Measurements from ENCODE around the gene MGME1.

Gene MGME1

GRCh38 chr20:17990278-17990972, 21.6 kb downstream of the MGME1 start:
- DNase-seq (ENCODE audit: low spot score) = no peak
- no peak for TF ChIP-seq CTCF (IDR thresholded peaks at IDR 0.05; ENCODE audit: extremely low read depth, missing control alignments)

- TF ChIP-seq CTCF (IDR thresholded peaks at IDR 0.05; ENCODE audit: extremely low read depth, missing control alignments) = no peak
Measured at GRCh38 chr20:17992224-17992637, 23.4 kb downstream of the MGME1 start.

GRCh38 chr20:17992847-17993513, 24.2 kb downstream of the MGME1 start:
- no peak for DNase-seq (ENCODE audit: low spot score)
- TF ChIP-seq CTCF (IDR thresholded peaks at IDR 0.05; ENCODE audit: extremely low read depth, missing control alignments) = no peak

More at GRCh38 chr20:17992224-17992637, 23.4 kb downstream of the MGME1 start:
- DNase-seq (ENCODE audit: low spot score) = no peak

- TF ChIP-seq CTCF (IDR thresholded peaks at IDR 0.05; ENCODE audit: extremely low read depth, missing control alignments) = no peak
- no peak for DNase-seq (ENCODE audit: low spot score)
Measured at GRCh38 chr20:17993546-17993945, 24.7 kb downstream of the MGME1 start.

- peak; percentile 65 for DNase-seq (ENCODE audit: low spot score)
- TF ChIP-seq CTCF (IDR thresholded peaks at IDR 0.05; ENCODE audit: extremely low read depth, missing control alignments) = peak; percentile 94
Measured at GRCh38 chr20:17995967-17996819, 27.4 kb downstream of the MGME1 start.

GRCh38 chr20:17998446-17998845, 29.6 kb downstream of the MGME1 start:
- DNase-seq (ENCODE audit: low spot score) = no peak
- TF ChIP-seq CTCF (IDR thresholded peaks at IDR 0.05; ENCODE audit: extremely low read depth, missing control alignments) = no peak

GRCh38 chr20:17999566-17999965, 30.7 kb downstream of the MGME1 start:
- no peak for DNase-seq (ENCODE audit: low spot score)
- TF ChIP-seq CTCF (IDR thresholded peaks at IDR 0.05; ENCODE audit: extremely low read depth, missing control alignments) = no peak
